GM23248 (cell line): ENCODE measurements around the gene PTPRR. TPM values are rescaled to one million over a fixed set of nuclear protein-coding genes. Genes with fewer than 3 reads are reported as not detected.

Experiments used
- DNase-seq: peaks from one replicate; pipeline ENCODE4 v3.0.0-alpha.2; 2015
- H2AFZ ChIP-seq: fragments of 200-600 bp; sonication (generic); 2 replicates; pipeline ENCODE4 v1.6.1; 2016; ENCODE audit warnings: antibody characterized with exemption
- H3F3A ChIP-seq: fragments of 200-600 bp; sonication (generic); 2 replicates; pipeline ENCODE4 v1.6.1; 2016; ENCODE audit warnings: mild to moderate bottlenecking, antibody characterized with exemption, mixed run types; ENCODE audit not compliant: insufficient read depth
- H3K27ac ChIP-seq: fragments of 200-600 bp; sonication (generic); 2 replicates; pipeline ENCODE4 v1.5.1; 2016; ENCODE audit warnings: mild to moderate bottlenecking
- H3K27me3 ChIP-seq: fragments of 200-600 bp; sonication (generic); replicated peaks from 2 replicates; pipeline ENCODE4 v1.6.1; 2016; ENCODE audit warnings: mild to moderate bottlenecking; ENCODE audit not compliant: insufficient read depth
- H3K36me3 ChIP-seq: fragments of 200-600 bp; sonication (generic); 2 replicates; pipeline ENCODE4 v1.6.1; 2016; ENCODE audit warnings: low read depth, mild to moderate bottlenecking
- H3K4me1 ChIP-seq: fragments of 200-600 bp; sonication (generic); 2 replicates; pipeline ENCODE4 v1.6.1; 2016; ENCODE audit warnings: mild to moderate bottlenecking; ENCODE audit not compliant: insufficient read depth
- H3K4me2 ChIP-seq: fragments of 200-600 bp; sonication (generic); one replicate; pipeline ENCODE4 v1.6.1; 2016; ENCODE audit warnings: mild to moderate bottlenecking; ENCODE audit not compliant: unreplicated experiment
- H3K4me3 ChIP-seq: fragments of 200-600 bp; sonication (generic); 2 replicates; pipeline ENCODE4 v1.5.1; 2016; ENCODE audit warnings: mild to moderate bottlenecking
- H3K79me2 ChIP-seq: fragments of 200-600 bp; sonication (generic); 2 replicates; pipeline ENCODE4 v1.6.1; 2016; ENCODE audit warnings: mild to moderate bottlenecking; ENCODE audit not compliant: insufficient read depth
- H3K9ac ChIP-seq: fragments of 200-600 bp; sonication (generic); 2 replicates; pipeline ENCODE4 v1.6.1; 2016; ENCODE audit warnings: mild to moderate bottlenecking
- H3K9me2 ChIP-seq: fragments of 200-600 bp; sonication (generic); 2 replicates; pipeline ENCODE4 v1.6.1; 2016; ENCODE audit warnings: mixed run types, mild to moderate bottlenecking, moderate library complexity; ENCODE audit not compliant: insufficient read depth
- H3K9me3 ChIP-seq: fragments of 200-600 bp; sonication (generic); one replicate; pipeline ENCODE4 v1.6.1; 2017; ENCODE audit warnings: low read depth
- H4K20me1 ChIP-seq: fragments of 200-600 bp; sonication (generic); 2 replicates; pipeline ENCODE4 v1.6.0; 2016; ENCODE audit not compliant: insufficient read depth
- EZH2 ChIP-seq: fragments of 200-600 bp; sonication (generic); IDR thresholded peaks from 2 replicates; pipeline ENCODE4 v1.6.1; 2018; ENCODE audit warnings: antibody characterized with exemption, mild to moderate bottlenecking; ENCODE audit not compliant: insufficient read depth, poor library complexity, severe bottlenecking
- EZH2phosphoT487 ChIP-seq: fragments of 200-600 bp; sonication (generic); IDR thresholded peaks from 2 replicates; pipeline ENCODE4 v1.6.1; 2018; ENCODE audit warnings: antibody characterized with exemption, moderate library complexity, mild to moderate bottlenecking, low read depth; ENCODE audit not compliant: insufficient read depth
- WGBS, 2 experiments: methylation state at CpG; one replicate each; pipeline ENCODE4 v1.1.6; 2015 to 2017; ENCODE audit warnings: low lambda C conversion rate in 2 of 2, low coverage in 1 of 2; ENCODE audit errors: missing lambda C conversion rate in 2 of 2; 5-methylcytosine and 5-hydroxymethylcytosine counted together
- in situ Hi-C: fragments of 300-500 bp; cut with MboI; formaldehyde crosslinking; loops from 2 replicates; pipeline ENCODE4 v1.15.0; 2020
- polyA plus RNA-seq: library from polyadenylated mRNA; unstranded; fragments of >200 nt; fragmentation: Nextera tagmentation; extraction: Ambion mirVana; gene quantifications from 2 replicates; pipeline ENCODE4 v1.2.1, GENCODE V29; 2016
- total RNA-seq: library from RNA; depleted of rRNA; stranded (reverse); fragments of >200 nt; shearing (Covaris generic); gene quantifications from 2 replicates; pipeline ENCODE4 v1.2.3, GENCODE V29; 2014

The PTPRR gene
- total and polyA plus RNA-seq, 2 experiments from 2014 or later: 1.1 to 1.2 TPM

- Histone ChIP-seq H3K4me1 (peaks cover 55% of the 10 kb centered on the region), H3F3A (peaks cover 49% of the 10 kb centered on the region), H4K20me1 (no peaks in the 10 kb centered on the region), H3K79me2 (no peaks in the 10 kb centered on the region), H3K9me3 (no peaks in the 10 kb centered on the region), H3K9ac (peak overlapping the region; percentile 77), H2AFZ (peak overlapping the region; percentile 74), H3K27me3 (no peaks in the 10 kb centered on the region), H3K4me3 (peak overlapping the region; percentile 52), H3K27ac (peak overlapping the region; percentile 94), H3K9me2 (no peaks in the 10 kb centered on the region), H3K4me2 (peak overlapping the region; percentile 68), H3K36me3 (no peaks in the 10 kb centered on the region)
- WGBS, 2 experiments: 0 to 1% methylated on average over 10 of the region's 10 CpGs
- TF ChIP-seq EZH2: no peak
- no peak for TF ChIP-seq EZH2phosphoT487
- peak; percentile 96 for DNase-seq
- in situ Hi-C loops: no loop called here
These were observed 274.8 kb downstream of the PTPRR start for GRCh38 chr12:70645494-70646317.

DNA sequence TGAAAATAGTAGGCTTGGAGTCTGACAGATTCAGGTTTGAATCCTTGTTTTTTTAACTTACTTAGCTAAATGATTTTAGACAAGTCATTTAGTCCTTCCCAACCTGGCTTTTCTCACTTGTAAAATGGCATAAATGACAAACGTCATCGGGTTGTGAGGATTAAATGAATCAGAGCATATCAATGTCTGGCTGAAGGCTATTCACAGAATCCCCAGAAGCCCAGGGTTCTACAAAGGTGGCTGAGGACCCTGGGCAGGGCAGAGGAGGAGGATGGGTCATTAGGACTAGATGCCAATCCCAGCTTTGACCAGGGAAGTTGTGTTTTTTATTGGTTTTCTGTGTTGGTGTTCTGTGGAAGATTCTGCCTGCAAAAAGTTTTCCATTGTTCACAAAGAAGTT lies 275.7 kb downstream of the PTPRR start:
- Histone ChIP-seq H3K79me2 (no peaks in the 10 kb centered on the region), H3K9me3 (no peaks in the 10 kb centered on the region), H3K4me1 (peaks cover 55% of the 10 kb centered on the region), H3K27me3 (no peaks in the 10 kb centered on the region), H3K4me2 (peak overlapping the region; percentile 68), H3K9me2 (no peaks in the 10 kb centered on the region), H3K9ac (peak overlapping the region; percentile 77), H3K36me3 (no peaks in the 10 kb centered on the region), H4K20me1 (no peaks in the 10 kb centered on the region), H3K4me3 (no peak overlapping the region), H3F3A (peaks cover 49% of the 10 kb centered on the region), H2AFZ (peak overlapping the region; percentile 74), H3K27ac (peak overlapping the region; percentile 94)
- no peak for TF ChIP-seq EZH2phosphoT487
- no peak for TF ChIP-seq EZH2
- WGBS, 2 experiments: 81 to 82% methylated on average over 2 of the region's 2 CpGs
- DNase-seq: no peak
- in situ Hi-C loops: no loop called here

GRCh38 chr12:70643939-70644338 lies 276.6 kb downstream of the PTPRR start:
- H3K4me3 ChIP-seq: no peak overlapping the region
- H3F3A ChIP-seq: peaks cover 43% of the 10 kb centered on the region
- no peaks in the 10 kb centered on the region for H3K9me2 ChIP-seq
- no peaks in the 10 kb centered on the region for H4K20me1 ChIP-seq
- peaks cover 47% of the 10 kb centered on the region for H3K4me1 ChIP-seq
- no peaks in the 10 kb centered on the region for H3K27me3 ChIP-seq
- 79 to 85% methylated on average over 3 of the region's 3 CpGs for WGBS, 2 experiments
- no peaks in the 10 kb centered on the region for H3K36me3 ChIP-seq
- H3K79me2 ChIP-seq: no peaks in the 10 kb centered on the region
- no peak overlapping the region for H3K9ac ChIP-seq
- TF ChIP-seq EZH2: no peak
- TF ChIP-seq EZH2phosphoT487: no peak
- H3K4me2 ChIP-seq: no peak overlapping the region
- no peak overlapping the region for H3K27ac ChIP-seq
- H2AFZ ChIP-seq: no peak overlapping the region
- no peak for DNase-seq
- no peaks in the 10 kb centered on the region for H3K9me3 ChIP-seq
- in situ Hi-C loops: no loop called here

DNA sequence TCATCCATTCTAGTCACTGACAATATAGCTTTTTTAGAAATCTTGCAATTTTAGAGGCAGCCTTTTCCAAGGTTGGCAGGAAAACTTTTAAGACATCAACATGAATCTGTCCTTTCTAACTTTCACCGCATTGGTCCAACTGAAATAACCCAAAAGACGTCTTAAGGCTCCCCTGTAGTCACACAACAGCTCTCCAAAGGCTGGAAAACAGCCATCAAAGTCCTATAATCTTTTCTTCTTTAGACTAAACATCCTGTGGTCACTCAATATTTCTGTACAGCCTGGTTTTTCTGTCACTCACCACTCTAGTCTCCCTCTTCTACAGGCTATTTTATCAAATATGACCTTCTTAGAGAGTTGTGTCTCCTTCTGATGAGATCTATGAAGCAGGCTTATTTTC lies 278.8 kb downstream of the PTPRR start:
- Histone ChIP-seq H3K9me2 (no peaks in the 10 kb centered on the region), H3F3A (peaks cover 20% of the 10 kb centered on the region), H4K20me1 (no peaks in the 10 kb centered on the region), H3K36me3 (no peaks in the 10 kb centered on the region), H3K9me3 (no peaks in the 10 kb centered on the region), H3K27me3 (no peaks in the 10 kb centered on the region), H3K4me2 (no peak overlapping the region), H2AFZ (no peak overlapping the region), H3K4me1 (peaks cover 31% of the 10 kb centered on the region), H3K4me3 (no peak overlapping the region), H3K27ac (no peak overlapping the region), H3K9ac (no peak overlapping the region), H3K79me2 (no peaks in the 10 kb centered on the region)
- WGBS, 2 experiments: 92 to 95% methylated on average over 2 of the region's 2 CpGs
- in situ Hi-C loops: no loop called here
- no peak for TF ChIP-seq EZH2phosphoT487
- no peak for TF ChIP-seq EZH2
- DNase-seq: no peak
